HG03280 (cell line): ENCODE measurements around the gene C2CD2L.
A peak's percentile ranks its signal among the peaks of the same experiment; 100 is the strongest.
"Not testable (repeated sequence)": the region's sequence is repeated elsewhere in the genome, so short reads cannot be mapped to it uniquely, and the experiment has no call there.

Source experiments
- ATAC-seq: cut with Tn5 transposase; IDR thresholded peaks from one replicate; pipeline ENCODE4 v1.9.1; 2021; ENCODE audit warnings: mild to moderate bottlenecking, moderate library complexity; ENCODE audit not compliant: unreplicated experiment

C2CD2L gene

DNA sequence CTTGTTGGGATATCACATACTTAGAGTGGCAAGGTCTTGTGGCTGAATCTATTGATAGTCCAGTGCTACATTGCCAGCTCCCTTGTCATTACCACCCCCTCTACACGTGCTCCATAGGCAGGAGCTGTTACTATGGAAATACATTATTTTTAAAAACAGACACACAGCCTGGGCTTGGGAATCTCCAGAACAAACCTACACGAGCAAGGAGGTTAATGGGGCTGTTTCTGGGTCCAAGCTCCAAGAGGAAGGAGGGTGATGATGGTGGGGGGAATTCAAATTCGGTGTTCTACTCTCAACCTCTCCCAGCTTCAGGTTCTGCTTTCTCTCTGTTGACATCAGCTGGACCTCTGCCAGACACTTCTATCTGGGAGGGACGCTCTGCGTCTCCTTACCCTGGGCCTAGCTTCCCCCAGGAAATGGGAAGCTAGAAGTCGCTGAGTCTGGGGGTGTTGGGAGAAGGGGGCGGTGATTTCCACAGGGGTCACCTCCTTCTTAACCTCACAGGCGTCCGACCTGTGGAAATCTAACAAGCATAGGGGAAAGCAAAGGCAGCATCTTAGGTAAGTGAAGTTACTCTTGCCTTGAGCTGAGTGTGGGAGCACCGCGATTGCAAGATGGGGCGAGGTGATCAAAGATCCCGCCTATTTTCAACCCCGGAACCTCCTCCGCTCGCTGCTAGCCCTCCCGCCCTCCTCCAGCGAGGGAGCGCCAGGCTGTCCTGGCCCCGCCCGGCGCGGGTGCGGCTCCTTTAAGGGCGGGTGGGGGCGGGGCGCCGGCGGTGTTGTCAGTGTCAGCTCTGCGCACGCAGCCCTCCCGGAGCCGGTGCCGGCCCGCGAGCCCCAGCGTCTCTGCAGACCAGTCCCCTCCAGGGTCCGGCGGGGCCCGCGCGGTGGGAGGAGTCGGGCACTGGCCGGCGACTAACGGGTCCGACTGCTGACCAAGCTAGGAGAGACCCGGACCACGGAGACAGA, at the start of gene C2CD2L:
Gene C2CD2L (plus strand): TSS at position 781 of the 974 bp plus-strand sequence. CDS start 398 bp downstream, outside the sequence.
- peak; percentile 76 for ATAC-seq

- not testable (repeated sequence) for ATAC-seq
These were observed 48.0 kb upstream of the C2CD2L start for GRCh38 chr11:119059128-119059527.

- ATAC-seq, result no peak
These were observed 45.9 kb upstream of the C2CD2L start for GRCh38 chr11:119061256-119061655.

GRCh38 chr11:119062779-119063178, 44.4 kb upstream of the C2CD2L start:
- ATAC-seq, result no peak

GRCh38 chr11:119065369-119065768, 41.8 kb upstream of the C2CD2L start:
- ATAC-seq, result no peak

- peak; percentile 94 for ATAC-seq
These were observed 39.5 kb upstream of the C2CD2L start, which contains the start of gene VPS11 for GRCh38 chr11:119067371-119068222. VPS11 (plus strand) TSS chr11:119067818; CDS start chr11:119067824, 6 bp downstream.

DNA sequence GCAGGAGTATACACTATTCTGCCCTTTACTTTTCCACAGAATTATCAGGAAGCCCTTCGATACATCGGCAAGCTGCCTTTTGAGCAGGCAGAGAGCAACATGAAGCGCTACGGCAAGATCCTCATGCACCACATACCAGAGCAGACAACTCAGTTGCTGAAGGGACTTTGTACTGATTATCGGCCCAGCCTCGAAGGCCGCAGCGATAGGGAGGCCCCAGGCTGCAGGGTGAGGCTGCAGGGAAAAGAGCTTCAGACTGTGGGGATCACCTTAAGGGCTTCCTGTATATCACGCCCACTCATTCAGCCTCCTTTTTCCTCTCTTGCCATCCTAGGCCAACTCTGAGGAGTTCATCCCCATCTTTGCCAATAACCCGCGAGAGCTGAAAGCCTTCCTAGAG, 29.3 kb upstream of the C2CD2L start:
- ATAC-seq, result no peak

- no peak for ATAC-seq
These were observed 28.3 kb upstream of the C2CD2L start for GRCh38 chr11:119078675-119079420.

DNA sequence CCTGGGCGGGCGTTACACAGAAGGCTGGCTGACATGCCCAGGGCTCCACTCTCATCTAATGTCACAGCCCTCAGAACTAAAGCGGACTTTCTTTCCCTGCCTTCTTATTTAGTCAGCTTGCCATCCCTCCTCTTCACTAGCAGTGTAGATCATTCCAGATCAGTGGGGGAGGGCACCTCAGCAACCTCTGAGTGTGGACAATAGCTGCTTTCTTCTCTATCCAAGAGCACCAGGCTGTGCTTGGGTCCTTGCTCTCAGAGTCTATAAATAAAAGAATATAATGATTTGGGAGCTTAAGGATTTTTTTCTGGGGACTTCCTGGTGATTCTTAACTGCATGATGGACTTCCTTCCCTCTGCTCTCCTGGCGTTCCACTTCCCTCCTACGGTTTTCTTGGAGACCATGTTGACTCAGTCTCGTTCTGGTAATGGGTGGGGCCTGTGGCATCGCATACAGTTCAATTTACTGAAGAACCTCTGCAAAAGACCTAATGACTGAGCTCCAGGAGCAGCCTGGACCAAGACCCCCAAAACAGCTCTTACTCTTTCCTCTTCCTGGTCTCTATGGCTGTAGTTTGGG, 25.4 kb upstream of the C2CD2L start:
- ATAC-seq, result no peak

GRCh38 chr11:119084663-119085436, 22.3 kb upstream of the C2CD2L start, which contains the start of gene HMBS:
HMBS (plus strand) TSS chr11:119084881; CDS start chr11:119085034, 153 bp downstream.
- ATAC-seq, result peak; percentile 92

GRCh38 chr11:119085437-119085847, 21.7 kb upstream of the C2CD2L start:
- ATAC-seq, result peak; percentile 15

- ATAC-seq, result no peak
These were observed 20.0 kb upstream of the C2CD2L start for GRCh38 chr11:119087123-119087522.

DNA sequence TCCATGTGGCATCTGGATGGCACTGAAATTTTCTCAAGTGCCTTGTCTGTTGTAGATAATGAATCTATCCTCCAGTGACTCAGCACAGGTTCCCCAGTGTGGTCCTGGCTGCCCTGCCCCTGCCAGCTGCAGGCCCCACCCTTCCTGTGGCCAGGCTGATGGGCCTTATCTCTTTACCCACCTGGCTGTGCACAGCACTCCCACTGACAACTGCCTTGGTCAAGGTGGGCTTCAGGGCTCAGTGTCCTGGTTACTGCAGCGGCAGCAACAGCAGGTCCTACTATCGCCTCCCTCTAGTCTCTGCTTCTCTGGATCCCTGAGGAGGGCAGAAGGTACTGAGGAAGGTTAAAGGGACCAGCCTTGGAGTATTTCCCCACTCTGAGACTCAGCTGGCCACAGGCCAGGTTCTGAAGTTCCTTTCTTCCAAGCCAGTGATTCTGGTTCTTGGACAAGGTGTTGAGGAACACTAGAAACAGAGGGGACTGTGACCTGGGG, 19.4 kb upstream of the C2CD2L start:
- ATAC-seq, result no peak

- ATAC-seq, result no peak
These were observed 18.7 kb upstream of the C2CD2L start for GRCh38 chr11:119088406-119088805.

GRCh38 chr11:119089319-119089718, 17.8 kb upstream of the C2CD2L start:
- ATAC-seq, result no peak

- no peak for ATAC-seq
These were observed 16.0 kb upstream of the C2CD2L start for GRCh38 chr11:119091178-119091577.

- no peak for ATAC-seq
These were observed 14.9 kb upstream of the C2CD2L start for GRCh38 chr11:119091966-119092879.
